ENCODE measurements around the gene SLC9A5.

Gene SLC9A5

GRCh38 chr16:67252609-67253497, 4.1 kb downstream of the SLC9A5 start:
- no peak for DNase-seq (ENCODE audit: low read depth)
- TF ChIP-seq, protein P1, sequence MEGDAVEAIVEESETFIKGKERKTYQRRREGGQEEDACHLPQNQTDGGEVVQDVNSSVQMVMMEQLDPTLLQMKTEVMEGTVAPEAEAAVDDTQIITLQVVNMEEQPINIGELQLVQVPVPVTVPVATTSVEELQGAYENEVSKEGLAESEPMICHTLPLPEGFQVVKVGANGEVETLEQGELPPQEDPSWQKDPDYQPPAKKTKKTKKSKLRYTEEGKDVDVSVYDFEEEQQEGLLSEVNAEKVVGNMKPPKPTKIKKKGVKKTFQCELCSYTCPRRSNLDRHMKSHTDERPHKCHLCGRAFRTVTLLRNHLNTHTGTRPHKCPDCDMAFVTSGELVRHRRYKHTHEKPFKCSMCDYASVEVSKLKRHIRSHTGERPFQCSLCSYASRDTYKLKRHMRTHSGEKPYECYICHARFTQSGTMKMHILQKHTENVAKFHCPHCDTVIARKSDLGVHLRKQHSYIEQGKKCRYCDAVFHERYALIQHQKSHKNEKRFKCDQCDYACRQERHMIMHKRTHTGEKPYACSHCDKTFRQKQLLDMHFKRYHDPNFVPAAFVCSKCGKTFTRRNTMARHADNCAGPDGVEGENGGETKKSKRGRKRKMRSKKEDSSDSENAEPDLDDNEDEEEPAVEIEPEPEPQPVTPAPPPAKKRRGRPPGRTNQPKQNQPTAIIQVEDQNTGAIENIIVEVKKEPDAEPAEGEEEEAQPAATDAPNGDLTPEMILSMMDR (IDR thresholded peaks at IDR 0.05; ENCODE audit: low read depth, low read length, missing control alignments) = no peak
- H3K4me3 ChIP-seq (ENCODE audit: low read depth, low read length) = no peak overlapping the region

GRCh38 chr16:67254801-67255552, 6.2 kb downstream of the SLC9A5 start:
- TF ChIP-seq, protein P1 (IDR thresholded peaks at IDR 0.05; ENCODE audit: low read depth, low read length, missing control alignments) = no peak
- no peak overlapping the region for H3K4me3 ChIP-seq (ENCODE audit: low read depth, low read length)
- no peak for DNase-seq (ENCODE audit: low read depth)

DNA sequence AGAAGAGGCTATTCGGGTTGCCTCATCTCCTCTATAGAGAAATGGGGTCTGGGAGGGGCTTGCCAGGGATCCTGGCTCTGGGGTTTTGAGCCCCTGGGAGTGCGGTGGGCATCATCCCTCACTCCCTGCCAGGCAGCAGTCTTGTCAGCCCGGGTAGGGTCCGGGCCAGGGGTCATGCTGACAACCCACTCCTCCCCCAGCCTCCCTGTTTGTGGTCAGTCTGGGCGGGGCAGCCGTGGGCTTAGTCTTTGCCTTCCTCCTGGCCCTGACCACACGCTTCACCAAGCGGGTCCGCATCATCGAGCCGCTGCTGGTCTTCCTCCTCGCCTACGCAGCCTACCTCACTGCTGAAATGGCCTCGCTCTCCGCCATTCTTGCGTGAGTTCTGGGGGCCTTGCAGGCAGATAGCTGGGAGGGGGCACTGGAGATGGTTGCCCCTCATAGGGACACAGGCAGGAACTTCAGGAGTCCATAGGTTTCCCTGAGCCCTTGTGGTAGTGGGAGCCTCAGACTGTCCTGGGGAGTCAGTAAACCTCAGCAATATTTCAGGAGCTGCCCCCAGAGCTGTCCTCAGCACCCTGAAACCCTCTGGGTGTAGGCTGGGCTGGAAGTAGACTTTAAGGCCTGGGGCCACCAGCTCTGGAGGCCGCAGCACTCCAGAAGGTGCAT, 6.9 kb downstream of the SLC9A5 start:
- TF ChIP-seq, protein P1 (IDR thresholded peaks at IDR 0.05; ENCODE audit: low read depth, low read length, missing control alignments) = no peak
- no peak for DNase-seq (ENCODE audit: low read depth)
- H3K4me3 ChIP-seq (ENCODE audit: low read depth, low read length) = no peak overlapping the region

- TF ChIP-seq, protein P1 (IDR thresholded peaks at IDR 0.05; ENCODE audit: low read depth, low read length, missing control alignments) = no peak
- DNase-seq (ENCODE audit: low read depth) = no peak
- no peak overlapping the region for H3K4me3 ChIP-seq (ENCODE audit: low read depth, low read length)
These were observed 8.0 kb downstream of the SLC9A5 start for GRCh38 chr16:67256701-67257230.

- TF ChIP-seq, protein P1 (IDR thresholded peaks at IDR 0.05; ENCODE audit: low read depth, low read length, missing control alignments) = no peak
- no peak overlapping the region for H3K4me3 ChIP-seq (ENCODE audit: low read depth, low read length)
- DNase-seq (ENCODE audit: low read depth) = no peak
These were observed 8.8 kb downstream of the SLC9A5 start for GRCh38 chr16:67257486-67258160.

DNA sequence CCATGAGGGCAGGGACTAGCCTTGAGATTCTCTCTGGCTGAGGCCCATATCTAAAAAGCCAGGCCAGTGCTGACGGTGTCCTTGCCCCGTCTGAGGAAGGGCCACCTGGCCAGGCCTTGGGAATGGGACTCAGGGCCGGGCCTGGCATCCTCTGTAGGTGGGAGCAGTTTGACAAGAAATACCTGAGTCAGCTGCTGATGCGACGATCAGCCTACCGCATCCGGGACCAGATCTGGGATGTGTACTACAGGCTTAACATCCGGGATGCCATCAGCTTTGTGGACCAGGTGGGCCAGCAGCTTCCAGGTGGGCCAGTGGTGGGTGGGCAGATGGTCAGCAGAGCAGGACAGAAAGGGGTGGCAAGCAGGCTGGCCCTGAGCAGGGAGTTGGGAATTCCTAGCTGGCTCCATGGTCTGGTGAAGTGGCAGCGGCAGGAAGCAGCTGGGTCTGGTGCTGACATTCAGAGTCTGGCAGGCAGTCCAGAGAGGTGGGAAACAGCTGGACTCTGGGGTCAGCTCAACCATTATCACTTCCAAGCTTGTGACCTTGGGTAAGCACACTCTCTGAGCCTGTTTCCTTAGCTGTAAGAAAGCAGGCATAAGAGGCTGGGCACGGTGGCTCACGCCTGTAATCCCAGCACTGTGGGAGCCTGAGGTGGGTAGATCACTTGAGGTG, 9.5 kb downstream of the SLC9A5 start:
- no peak for DNase-seq (ENCODE audit: low read depth)
- TF ChIP-seq, protein P1 (IDR thresholded peaks at IDR 0.05; ENCODE audit: low read depth, low read length, missing control alignments) = no peak
- no peak overlapping the region for H3K4me3 ChIP-seq (ENCODE audit: low read depth, low read length)
